H9 (cell line): ENCODE measurements around the gene MBTPS1. TPM values are rescaled to one million over a fixed set of nuclear protein-coding genes. Genes with fewer than 3 reads are reported as not detected.

Experiments used
- DNase-seq: peaks from one replicate; pipeline ENCODE4 v3.0.0-alpha.2; 2017
- H2AFZ ChIP-seq: one replicate; pipeline ENCODE4 v1.6.1; 2013; ENCODE audit warnings: mild to moderate bottlenecking, low read length, control low read depth, moderate library complexity
- H2AK5ac ChIP-seq: 2 replicates; pipeline ENCODE4 v1.6.1; 2013; ENCODE audit warnings: low read length, control low read depth, mixed read lengths; ENCODE audit not compliant: insufficient read length
- H2BK120ac ChIP-seq: one replicate; pipeline ENCODE4 v1.6.1; 2013; ENCODE audit warnings: low read depth, mild to moderate bottlenecking, low read length, control low read depth, inconsistent platforms; ENCODE audit not compliant: poor library complexity, severe bottlenecking
- H2BK12ac ChIP-seq: 2 replicates; pipeline ENCODE4 v1.6.1; 2013; ENCODE audit warnings: low read length, control low read depth, mixed read lengths, low read depth; ENCODE audit not compliant: insufficient read length
- H2BK15ac ChIP-seq: 2 replicates; pipeline ENCODE4 v1.6.1; 2013; ENCODE audit warnings: low read depth, low read length, control low read depth
- H2BK20ac ChIP-seq: one replicate; pipeline ENCODE4 v1.6.1; 2013; ENCODE audit warnings: low read depth, mild to moderate bottlenecking, low read length, control low read depth, inconsistent platforms; ENCODE audit not compliant: poor library complexity, severe bottlenecking
- H2BK5ac ChIP-seq: 2 replicates; pipeline ENCODE4 v1.6.1; 2013; ENCODE audit warnings: low read length, control low read depth, mixed read lengths; ENCODE audit not compliant: insufficient read length
- H3K14ac ChIP-seq: 2 replicates; pipeline ENCODE4 v1.6.1; 2013; ENCODE audit warnings: low read length, control low read depth; ENCODE audit not compliant: insufficient read depth
- H3K18ac ChIP-seq: 2 replicates; pipeline ENCODE4 v1.6.1; 2013; ENCODE audit warnings: low read depth, mild to moderate bottlenecking, mixed read lengths, low read length, control low read depth; ENCODE audit not compliant: insufficient read length
- H3K23ac ChIP-seq: 2 replicates; pipeline ENCODE4 v1.6.1; 2013; ENCODE audit warnings: low read length, control low read depth, mixed read lengths, low read depth; ENCODE audit not compliant: insufficient read length
- H3K23me2 ChIP-seq: 2 replicates; pipeline ENCODE4 v1.6.1; 2013; ENCODE audit warnings: low read depth, mild to moderate bottlenecking, mixed read lengths, low read length, control low read depth; ENCODE audit not compliant: insufficient read length, poor library complexity, severe bottlenecking
- H3K27ac ChIP-seq: 2 replicates; pipeline ENCODE4 v1.5.1; 2013; ENCODE audit warnings: low read length, control low read depth, mixed read lengths, low read depth; ENCODE audit not compliant: insufficient read length
- H3K27me3 ChIP-seq: 2 replicates; pipeline ENCODE4 v1.6.1; 2013; ENCODE audit warnings: low read length, control low read depth, inconsistent platforms; ENCODE audit not compliant: insufficient read depth
- H3K4ac ChIP-seq: 2 replicates; pipeline ENCODE4 v1.6.1; 2013; ENCODE audit warnings: low read depth, mild to moderate bottlenecking, control low read depth, inconsistent platforms, low read length, moderate library complexity
- H3K4me1 ChIP-seq: 2 replicates; pipeline ENCODE4 v1.6.1; 2013; ENCODE audit warnings: low read length, control low read depth, inconsistent platforms; ENCODE audit not compliant: insufficient read depth
- H3K4me2 ChIP-seq: 2 replicates; pipeline ENCODE4 v1.6.1; 2013; ENCODE audit warnings: low read length, control low read depth, mixed read lengths; ENCODE audit not compliant: insufficient read length, insufficient read depth
- H3K56ac ChIP-seq: 2 replicates; pipeline ENCODE4 v1.6.1; 2013; ENCODE audit warnings: low read depth, mild to moderate bottlenecking, mixed read lengths, low read length, control low read depth; ENCODE audit not compliant: insufficient read length
- H3K79me1 ChIP-seq: 2 replicates; pipeline ENCODE4 v1.6.1; 2013; ENCODE audit warnings: low read depth, mild to moderate bottlenecking, moderate library complexity, low read length, control low read depth, inconsistent platforms; ENCODE audit not compliant: insufficient read depth, poor library complexity, severe bottlenecking
- H3K79me2 ChIP-seq: 2 replicates; pipeline ENCODE4 v1.6.1; 2013; ENCODE audit warnings: low read length, control low read depth, inconsistent platforms; ENCODE audit not compliant: insufficient read depth
- H3K9ac ChIP-seq: 2 replicates; pipeline ENCODE4 v1.6.1; 2013; ENCODE audit warnings: low read length, control low read depth, mixed read lengths; ENCODE audit not compliant: insufficient read length; ENCODE audit errors: extremely low read depth
- H3K9me3 ChIP-seq: one replicate; pipeline ENCODE4 v1.6.1; 2013; ENCODE audit warnings: low read depth, low read length, inconsistent platforms; ENCODE audit not compliant: control insufficient read depth
- H3T11ph ChIP-seq: one replicate; pipeline ENCODE4 v1.6.1; 2013; ENCODE audit warnings: mild to moderate bottlenecking, low read length, control low read depth, inconsistent platforms
- H4K20me1 ChIP-seq: one replicate; pipeline ENCODE4 v1.6.1; 2013; ENCODE audit not compliant: control insufficient read depth, insufficient read length, insufficient read depth
- H4K5ac ChIP-seq: 2 replicates; pipeline ENCODE4 v1.6.1; 2013; ENCODE audit warnings: low read depth, mild to moderate bottlenecking, mixed read lengths, low read length, control low read depth; ENCODE audit not compliant: insufficient read length
- H4K8ac ChIP-seq: replicated peaks from 2 replicates; pipeline ENCODE4 v1.6.1; 2013; ENCODE audit warnings: low read length, control low read depth, mixed read lengths, low read depth; ENCODE audit not compliant: insufficient read length
- H4K91ac ChIP-seq: 2 replicates; pipeline ENCODE4 v1.6.1; 2013; ENCODE audit warnings: low read depth, mild to moderate bottlenecking, moderate library complexity, mixed read lengths, low read length, control low read depth; ENCODE audit not compliant: insufficient read length
- H3K27ac Mint-ChIP-seq, 3 experiments: 2 replicates in 2 of 3; 3 replicates in 1 of 3; pipeline ENCODE4 v1.8.0; 2020 to 2021; ENCODE audit warnings: mixed read lengths in 3 of 3, mild to moderate bottlenecking in 1 of 3, moderate library complexity in 1 of 3
- H3K27me3 Mint-ChIP-seq: 2 replicates; pipeline ENCODE4 v1.8.0; 2021; ENCODE audit warnings: low read depth, mild to moderate bottlenecking, moderate library complexity, mixed read lengths
- H3K36me3 Mint-ChIP-seq, 3 experiments: 2 replicates in 2 of 3; 3 replicates in 1 of 3; pipeline ENCODE4 v1.8.0; 2020 to 2021; ENCODE audit warnings: low read depth in 3 of 3, mixed read lengths in 3 of 3; ENCODE audit not compliant: insufficient read depth in 1 of 3
- H3K4me1 Mint-ChIP-seq, 2 experiments: 2 replicates each; pipeline ENCODE4 v1.8.0; 2020; ENCODE audit warnings: mixed read lengths in 2 of 2
- H3K4me3 Mint-ChIP-seq, 2 experiments: 2 replicates in 1 of 2; 3 replicates in 1 of 2; pipeline ENCODE4 v1.8.0; 2020 to 2021; ENCODE audit warnings: mild to moderate bottlenecking in 2 of 2, mixed read lengths in 2 of 2, moderate library complexity in 1 of 2
- H3K9me3 Mint-ChIP-seq, 2 experiments: 2 replicates in 1 of 2; 3 replicates in 1 of 2; pipeline ENCODE4 v1.8.0; 2020; ENCODE audit warnings: mild to moderate bottlenecking in 2 of 2, mixed read lengths in 2 of 2, moderate library complexity in 1 of 2
- WGBS: extraction: QIAGEN DNeasy Blood & Tissue Kit; methylation state at CpG from one replicate; pipeline ENCODE4 v1.1.7; 2013; ENCODE audit warnings: missing lambda C conversion rate, low lambda C conversion rate, mixed read lengths; ENCODE audit not compliant: insufficient read length; ENCODE audit errors: extremely low coverage; 5-methylcytosine and 5-hydroxymethylcytosine counted together
- total RNA-seq: library from RNA; stranded (reverse); gene quantifications from 2 replicates; pipeline ENCODE4 v1.2.1, GENCODE V29; 2021
- TF ChIP-seq, protein P1 (sequence below): fragments of 200-600 bp; sonication (generic); conservative IDR thresholded peaks from 3 replicates; pipeline ENCODE4 v1.8.0; 2021; ENCODE audit warnings: antibody characterized with exemption, mild to moderate bottlenecking

The MBTPS1 gene
- total RNA-seq, 1 experiment from 2014 or later, result 48.7 TPM

DNA sequence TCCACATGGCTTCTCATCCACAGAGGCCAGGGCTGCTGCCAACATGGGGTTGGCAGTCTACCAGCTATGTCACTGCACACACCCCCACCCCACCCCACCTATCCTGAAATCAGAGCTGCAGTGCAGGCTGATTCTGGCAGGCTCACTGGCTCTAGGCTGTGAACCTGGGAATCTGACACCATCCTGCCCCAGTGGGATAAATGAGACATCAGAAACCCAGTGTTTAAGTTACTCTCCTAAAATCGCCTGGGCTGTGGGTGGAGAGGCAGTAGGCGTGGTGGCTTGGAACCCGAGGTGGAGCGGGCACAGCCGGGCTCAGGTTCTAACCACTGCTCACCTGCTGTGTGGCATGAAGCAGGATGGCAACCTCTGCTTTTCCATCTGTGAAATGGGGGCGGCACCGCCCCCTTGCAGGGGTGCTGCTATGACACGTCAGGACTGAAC is 79.7 kb downstream of the MBTPS1 start:
- Histone ChIP-seq H3K18ac (no peak overlapping the region), H3K27me3 (no peaks in the 10 kb centered on the region), H3K9ac (no peak overlapping the region), H3K23ac (no peak overlapping the region), H4K8ac (no peak overlapping the region), H2AFZ (no peak overlapping the region), H3K79me1 (no peaks in the 10 kb centered on the region), H2BK12ac (no peak overlapping the region), H4K91ac (no peak overlapping the region), H4K5ac (no peak overlapping the region), H2AK5ac (no peak overlapping the region), H2BK5ac (no peak overlapping the region), H3K9me3 (no peaks in the 10 kb centered on the region), H2BK20ac (no peak overlapping the region), H4K20me1 (no peaks in the 10 kb centered on the region), H3K4me2 (no peak overlapping the region), H3K27ac (no peak overlapping the region), H3K79me2 (no peaks in the 10 kb centered on the region), H3K56ac (no peak overlapping the region), H3K4ac (no peak overlapping the region), H3K4me1 (no peaks in the 10 kb centered on the region), H3K23me2 (no peaks in the 10 kb centered on the region), H2BK120ac (no peak overlapping the region), H3T11ph (no peak overlapping the region), H2BK15ac (no peak overlapping the region), H3K14ac (no peak overlapping the region)
- no CpG with 5 or more reads among the region's 8 CpGs for WGBS
- peaks cover 3 to 4% of the 10 kb centered on the region in 2 experiments for H3K9me3 Mint-ChIP-seq
- H3K4me3 Mint-ChIP-seq, result no peak overlapping the region
- TF ChIP-seq, protein P1, sequence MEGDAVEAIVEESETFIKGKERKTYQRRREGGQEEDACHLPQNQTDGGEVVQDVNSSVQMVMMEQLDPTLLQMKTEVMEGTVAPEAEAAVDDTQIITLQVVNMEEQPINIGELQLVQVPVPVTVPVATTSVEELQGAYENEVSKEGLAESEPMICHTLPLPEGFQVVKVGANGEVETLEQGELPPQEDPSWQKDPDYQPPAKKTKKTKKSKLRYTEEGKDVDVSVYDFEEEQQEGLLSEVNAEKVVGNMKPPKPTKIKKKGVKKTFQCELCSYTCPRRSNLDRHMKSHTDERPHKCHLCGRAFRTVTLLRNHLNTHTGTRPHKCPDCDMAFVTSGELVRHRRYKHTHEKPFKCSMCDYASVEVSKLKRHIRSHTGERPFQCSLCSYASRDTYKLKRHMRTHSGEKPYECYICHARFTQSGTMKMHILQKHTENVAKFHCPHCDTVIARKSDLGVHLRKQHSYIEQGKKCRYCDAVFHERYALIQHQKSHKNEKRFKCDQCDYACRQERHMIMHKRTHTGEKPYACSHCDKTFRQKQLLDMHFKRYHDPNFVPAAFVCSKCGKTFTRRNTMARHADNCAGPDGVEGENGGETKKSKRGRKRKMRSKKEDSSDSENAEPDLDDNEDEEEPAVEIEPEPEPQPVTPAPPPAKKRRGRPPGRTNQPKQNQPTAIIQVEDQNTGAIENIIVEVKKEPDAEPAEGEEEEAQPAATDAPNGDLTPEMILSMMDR, result no peak
- no peak for DNase-seq
- peaks cover 0 to 4% (median 1%) of the 10 kb centered on the region in 3 experiments; a peak in 2 of 7 replicates for H3K36me3 Mint-ChIP-seq
- H3K4me1 Mint-ChIP-seq, result peaks cover 12 to 26% of the 10 kb centered on the region in 2 experiments
- H3K27me3 Mint-ChIP-seq, result peaks cover 22% of the 10 kb centered on the region
- H3K27ac Mint-ChIP-seq, result no peak overlapping the region
